ENCODE data around the gene OR2M4.

GRCh38 chr1:248239478-248239877 lies 8.3 kb downstream of the OR2M4 start:
- no peak for TF ChIP-seq POLR2A (IDR thresholded peaks at IDR 0.05)
- no peak for TF ChIP-seq CTCF (IDR thresholded peaks at IDR 0.05)
- TF ChIP-seq POLR2AphosphoS5 (IDR thresholded peaks at IDR 0.05) = no peak

Data from sigmoid colon (tissue), 4 donors.